HG03064 (cell line): ENCODE results near the gene ARHGEF11.
"Not testable (repeated sequence)": the region's sequence is repeated elsewhere in the genome, so short reads cannot be mapped to it uniquely, and the experiment has no call there.

Experiments used
- ATAC-seq: cut with Tn5 transposase; IDR thresholded peaks from one replicate; pipeline ENCODE4 v1.9.1; 2021; ENCODE audit warnings: low read depth; ENCODE audit not compliant: unreplicated experiment

ARHGEF11 gene

DNA sequence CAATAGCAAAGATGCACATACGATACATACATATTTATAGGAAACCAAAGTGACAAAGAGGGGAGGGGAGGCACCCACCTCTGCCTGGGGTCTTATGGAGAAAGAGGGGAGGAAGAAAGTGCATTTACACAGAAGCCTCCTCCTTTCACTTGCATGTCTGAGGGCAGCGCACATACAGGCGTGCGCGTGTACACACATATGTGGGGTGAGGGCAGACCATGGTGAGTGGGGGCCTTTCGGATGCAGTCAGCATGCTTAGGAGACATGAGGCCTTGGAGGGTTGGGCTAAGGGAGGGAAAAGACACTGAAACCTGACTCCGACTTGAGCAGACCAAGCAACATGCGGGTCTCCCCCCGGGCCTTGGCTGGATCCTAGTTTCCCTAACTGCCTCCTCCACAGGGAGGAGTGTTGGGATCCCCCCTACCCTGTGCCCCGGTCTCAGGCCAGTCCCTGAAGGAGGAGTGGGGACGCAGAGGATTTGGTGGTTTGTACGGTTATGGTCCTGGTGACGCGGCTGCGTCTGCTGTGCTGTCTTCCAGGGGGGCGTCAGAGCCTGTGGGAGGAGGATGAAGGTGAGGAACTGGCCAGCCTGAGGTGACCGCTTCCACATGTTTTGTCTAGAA lies 109.9 kb downstream of the ARHGEF11 start:
- ATAC-seq = no peak

DNA sequence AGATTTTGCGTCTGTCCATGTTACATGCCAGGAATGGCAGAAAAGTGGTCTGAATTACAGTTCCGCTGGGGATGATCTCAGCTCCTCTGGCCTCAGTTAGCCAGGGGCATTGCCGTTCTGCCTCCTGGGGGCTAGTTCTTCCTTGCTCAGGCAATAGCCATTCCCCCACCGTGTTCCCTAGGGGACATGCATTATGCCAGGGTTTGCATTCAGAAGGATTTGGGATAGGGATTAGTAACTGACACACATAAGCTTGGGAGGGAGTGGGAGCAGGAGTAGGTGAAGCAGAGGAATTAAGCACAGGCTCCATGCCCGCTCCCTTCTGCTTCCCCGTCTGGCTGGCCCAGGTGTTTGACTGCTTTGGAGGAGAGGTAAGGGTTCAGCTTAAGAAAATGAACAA lies 112.4 kb downstream of the ARHGEF11 start:
- ATAC-seq = no peak

DNA sequence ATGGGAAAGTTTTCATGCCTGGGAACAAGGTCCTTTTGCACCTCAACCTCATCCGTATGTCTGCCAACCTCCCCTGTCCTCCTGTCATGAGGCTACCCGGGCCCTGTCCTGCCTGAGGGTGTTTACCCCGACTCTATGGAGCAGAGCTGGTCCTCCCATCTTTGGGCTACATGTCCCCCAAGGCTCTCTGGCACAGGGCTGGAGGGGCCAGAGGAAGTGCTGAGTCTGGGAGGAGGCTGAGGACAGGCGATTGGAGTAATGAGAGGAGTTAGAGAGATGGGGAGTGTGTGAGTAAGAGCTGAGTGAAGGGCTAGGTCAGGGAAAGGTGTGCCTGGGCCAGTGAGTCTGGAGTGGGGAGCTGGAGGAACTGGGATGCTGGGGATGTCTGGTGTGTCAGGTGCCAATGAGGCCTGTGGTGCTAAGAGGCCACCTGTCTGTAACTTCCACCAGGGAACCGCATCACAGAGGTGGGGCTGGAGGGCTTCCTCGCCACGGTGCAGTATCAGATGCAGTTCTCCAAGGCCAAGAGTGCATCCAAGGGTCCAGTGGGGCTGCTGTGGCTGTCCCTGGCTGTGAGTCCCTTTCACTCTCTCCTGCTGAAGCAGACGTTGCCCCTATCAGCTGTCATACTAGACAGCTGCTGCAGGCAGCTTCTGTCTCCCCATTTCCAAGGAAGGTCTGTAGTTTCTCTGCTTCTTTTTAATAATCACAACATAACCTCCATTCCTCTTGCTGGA lies 113.4 kb downstream of the ARHGEF11 start:
- no peak for ATAC-seq

DNA sequence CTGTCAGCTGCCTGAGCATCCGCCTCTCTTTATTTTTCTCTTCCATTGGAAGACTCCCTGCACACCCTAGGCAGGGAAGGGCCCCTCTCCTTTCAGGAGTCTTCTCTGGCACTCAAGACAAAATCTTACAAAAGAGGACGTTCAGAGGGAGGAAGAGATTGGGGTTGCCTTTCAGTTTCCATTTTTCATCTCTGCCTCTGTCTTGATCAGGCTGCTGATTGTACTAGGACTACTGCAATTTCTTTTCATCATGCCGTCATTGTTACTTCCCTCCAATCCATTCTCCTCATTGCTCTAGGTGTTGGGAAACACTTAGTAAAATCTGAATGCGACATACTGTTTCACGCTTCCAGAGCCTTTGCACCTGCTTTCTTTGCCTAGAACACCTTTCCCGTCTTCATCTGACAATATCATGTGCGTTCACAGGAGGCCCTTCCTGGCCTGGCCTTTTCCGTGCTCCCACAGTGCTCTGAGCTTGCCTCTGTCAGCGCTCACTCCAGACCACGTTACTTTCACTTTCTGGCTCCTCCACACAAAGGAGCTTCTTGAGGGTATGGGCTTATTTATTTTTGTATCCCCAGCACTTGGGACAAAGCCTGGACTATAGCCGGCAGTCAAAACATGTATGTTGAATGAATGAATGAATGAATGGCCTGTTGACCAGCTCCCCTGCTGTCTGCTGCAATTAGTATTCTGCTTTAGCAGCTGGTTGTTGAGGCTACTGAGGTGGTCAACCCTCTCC lies 114.2 kb downstream of the ARHGEF11 start:
- ATAC-seq = no peak

DNA sequence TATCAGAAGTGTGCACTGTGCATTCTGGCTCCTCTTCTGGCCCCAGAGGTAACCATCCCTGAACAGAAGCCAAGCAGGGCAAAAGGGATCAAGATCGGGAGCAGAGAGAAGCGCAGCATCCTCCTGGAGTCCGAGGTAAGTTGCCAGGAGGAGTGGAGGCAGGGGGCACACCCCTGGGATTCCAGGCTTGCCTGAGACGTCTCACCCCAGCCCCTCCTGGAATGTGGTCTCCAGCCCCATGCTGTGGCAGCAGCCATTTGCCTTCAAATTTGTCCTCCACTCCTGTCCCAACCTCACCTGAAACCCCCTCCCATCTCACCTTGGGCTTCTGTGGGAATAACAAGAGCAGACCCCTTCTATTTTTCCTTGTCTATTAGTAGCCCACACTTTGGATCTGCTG lies 115.1 kb downstream of the ARHGEF11 start:
- no peak for ATAC-seq

DNA sequence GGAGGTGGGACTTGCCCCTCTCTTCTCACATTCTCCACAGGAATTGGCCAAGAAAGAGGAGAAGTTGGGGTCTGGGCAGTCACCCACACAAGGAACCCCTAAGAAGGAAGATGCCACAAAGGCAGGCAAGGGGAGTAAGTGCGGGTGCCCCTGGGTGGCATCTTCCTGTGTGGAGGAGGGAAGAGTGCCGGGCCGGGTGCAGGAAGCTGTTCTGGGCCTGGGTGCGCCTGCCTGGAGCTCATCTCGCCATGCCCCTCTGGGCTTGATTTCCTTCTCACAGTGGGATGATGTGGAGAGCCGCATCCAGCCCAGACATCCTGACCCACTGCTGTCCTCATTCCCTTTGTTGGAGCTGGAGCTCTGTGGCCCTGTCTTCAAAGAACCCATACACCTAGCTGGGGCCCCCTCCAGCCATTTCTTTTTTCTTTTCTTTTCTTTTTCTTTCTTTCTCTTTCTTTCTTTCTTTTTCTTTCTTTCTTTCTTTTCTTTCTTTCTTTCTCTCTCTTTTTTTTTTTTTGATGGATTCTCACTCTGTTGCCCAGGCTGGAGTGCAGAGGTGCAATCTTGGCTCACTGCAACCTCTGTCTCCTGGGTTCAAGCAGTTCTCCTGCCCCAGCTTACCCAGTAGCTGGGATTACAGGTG lies 115.8 kb downstream of the ARHGEF11 start:
- no peak for ATAC-seq

DNA sequence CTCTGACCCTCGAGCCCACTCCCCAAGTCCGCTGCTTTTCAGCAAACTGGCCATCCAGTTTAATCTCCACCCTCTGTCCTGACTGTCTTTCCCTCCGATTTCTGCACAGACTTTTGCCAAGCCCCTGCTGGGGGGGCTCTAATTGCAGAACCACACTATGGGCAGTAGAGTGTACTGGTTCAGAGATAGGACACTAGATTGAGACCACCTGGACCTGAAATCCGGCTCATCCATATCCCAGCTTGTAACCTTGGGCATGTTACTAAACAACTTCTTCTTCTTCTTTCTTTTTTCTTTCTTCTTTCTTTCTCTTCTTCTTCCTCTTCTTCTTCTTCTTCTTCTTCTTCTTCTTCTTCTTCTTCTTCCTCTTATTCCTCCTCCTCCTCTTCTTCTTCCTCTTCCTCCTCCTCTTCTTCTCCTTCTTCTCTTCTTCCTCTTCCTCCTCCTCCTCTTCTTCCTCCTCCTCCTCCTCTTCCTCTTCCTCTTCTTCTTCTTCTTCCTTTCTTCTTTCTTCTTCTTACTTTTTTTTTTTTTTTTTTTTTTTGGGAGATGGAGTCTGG lies 117.4 kb downstream of the ARHGEF11 start:
- no peak for ATAC-seq

DNA sequence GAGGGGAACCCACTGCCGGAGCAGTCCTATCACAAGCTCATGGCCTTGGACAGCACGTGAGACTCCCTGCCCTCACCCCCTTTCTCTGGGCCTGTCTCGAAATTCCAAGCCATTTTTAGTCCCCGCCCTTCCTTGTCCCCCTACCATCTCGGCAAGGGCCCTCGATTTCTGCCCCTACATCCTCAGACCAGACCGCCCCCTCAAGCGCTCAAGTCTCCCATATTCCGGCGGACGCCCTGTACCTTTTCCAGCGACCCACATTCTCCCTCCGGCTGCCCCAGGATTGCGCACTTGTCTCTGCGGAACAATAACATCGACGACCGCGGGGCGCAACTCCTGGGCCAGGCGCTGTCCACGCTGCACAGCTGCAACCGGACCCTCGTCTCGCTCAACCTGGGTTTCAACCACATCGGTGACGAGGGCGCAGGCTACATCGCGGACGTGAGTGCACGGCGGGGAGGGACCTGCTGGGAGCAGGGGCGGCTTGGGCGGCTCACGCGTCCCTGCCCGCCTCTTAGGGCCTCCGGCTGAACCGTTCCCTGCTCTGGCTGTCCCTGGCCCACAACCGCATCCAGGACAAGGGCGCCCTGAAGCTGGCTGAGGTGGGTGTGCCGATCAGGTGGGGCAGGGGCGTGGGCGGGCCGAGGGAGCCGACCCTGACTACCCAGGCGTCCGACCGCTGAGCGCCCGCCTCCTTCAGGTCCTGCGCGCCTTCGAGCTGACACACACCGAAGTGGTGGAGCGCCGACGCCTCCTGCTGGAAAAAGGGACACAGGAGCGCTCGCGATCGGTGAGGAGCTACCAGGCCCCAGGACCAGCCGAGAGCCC lies 118.1 kb downstream of the ARHGEF11 start:
- ATAC-seq = no peak

DNA sequence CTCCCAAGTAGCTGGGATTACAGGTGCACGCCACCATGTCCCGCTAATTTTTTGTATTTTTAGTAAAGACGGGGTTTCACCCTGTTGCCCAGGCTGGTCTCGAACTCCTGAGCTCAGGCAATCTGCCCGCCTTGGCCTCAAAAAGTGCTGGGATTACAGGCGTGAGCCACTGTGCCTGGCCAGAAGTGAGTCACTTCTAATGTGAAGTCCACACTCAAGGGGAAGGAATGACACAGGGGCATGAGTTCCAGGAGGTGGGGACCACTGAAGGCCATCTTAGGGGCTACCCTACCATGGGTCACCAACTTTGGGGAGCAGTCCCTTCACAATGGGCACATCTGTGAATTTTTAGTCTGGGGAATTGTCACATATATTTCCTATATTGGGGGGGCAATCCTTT lies 118.8 kb downstream of the ARHGEF11 start:
- not testable (repeated sequence) for ATAC-seq

DNA sequence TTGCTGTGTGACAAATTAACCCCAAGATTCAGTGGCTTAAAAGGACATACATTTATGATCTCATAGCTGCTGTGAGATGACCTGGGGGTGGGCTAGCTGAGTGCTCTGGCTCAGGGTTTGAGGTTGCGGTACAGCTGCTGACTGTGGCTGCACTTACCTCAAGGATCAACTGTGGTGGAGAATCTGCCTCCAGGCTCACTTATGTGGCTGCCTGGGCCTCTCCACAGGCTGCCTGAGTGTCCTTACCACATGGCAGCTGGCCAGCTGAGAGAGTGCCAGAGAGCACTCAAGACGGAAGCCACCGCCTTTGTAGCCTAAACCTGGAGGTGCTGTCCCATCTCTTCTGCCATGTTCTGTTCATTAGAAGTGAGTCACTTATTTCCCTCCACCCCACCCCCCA lies 119.4 kb downstream of the ARHGEF11 start:
- no peak for ATAC-seq

DNA sequence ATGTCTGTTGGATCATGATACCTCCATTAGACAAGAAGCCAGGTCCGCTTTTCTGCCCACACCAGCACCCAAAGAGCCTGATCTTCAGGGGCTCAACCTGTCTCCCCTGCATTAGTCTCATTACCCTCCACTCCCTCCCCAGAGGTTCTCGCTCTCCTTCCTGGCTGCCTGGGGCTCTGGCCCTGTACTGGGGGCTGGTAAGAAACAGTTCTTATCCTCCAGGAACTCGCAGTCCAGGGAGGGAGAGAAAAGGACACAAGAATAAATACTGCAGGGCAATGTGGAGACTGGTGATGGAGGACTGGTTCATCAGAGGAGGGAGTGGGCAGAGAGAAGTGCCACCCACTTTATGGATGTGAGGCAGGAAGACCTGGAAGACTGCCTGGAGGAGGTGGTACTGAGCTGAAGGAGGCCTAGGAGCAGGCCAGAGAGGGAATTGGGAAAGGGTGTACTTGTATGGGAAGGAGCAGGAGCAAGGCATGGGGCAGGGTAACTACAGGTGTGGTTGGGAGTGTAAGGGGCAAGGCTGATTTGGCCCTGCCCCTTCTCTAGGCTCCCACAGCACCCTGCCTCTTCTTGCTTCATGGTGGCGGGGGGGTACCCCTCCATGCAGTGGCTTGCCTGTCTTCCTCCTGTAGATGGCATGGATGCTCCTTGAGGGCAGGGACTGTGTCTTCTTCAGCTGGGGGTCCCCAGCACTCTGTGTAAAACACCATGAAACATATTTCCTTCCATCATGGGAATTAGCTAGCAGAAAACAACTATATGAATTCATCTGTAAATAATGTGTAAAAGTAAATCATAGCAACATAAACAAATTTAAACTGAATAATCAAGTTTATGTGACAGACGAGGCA lies 120.2 kb downstream of the ARHGEF11 start:
- ATAC-seq = no peak

DNA sequence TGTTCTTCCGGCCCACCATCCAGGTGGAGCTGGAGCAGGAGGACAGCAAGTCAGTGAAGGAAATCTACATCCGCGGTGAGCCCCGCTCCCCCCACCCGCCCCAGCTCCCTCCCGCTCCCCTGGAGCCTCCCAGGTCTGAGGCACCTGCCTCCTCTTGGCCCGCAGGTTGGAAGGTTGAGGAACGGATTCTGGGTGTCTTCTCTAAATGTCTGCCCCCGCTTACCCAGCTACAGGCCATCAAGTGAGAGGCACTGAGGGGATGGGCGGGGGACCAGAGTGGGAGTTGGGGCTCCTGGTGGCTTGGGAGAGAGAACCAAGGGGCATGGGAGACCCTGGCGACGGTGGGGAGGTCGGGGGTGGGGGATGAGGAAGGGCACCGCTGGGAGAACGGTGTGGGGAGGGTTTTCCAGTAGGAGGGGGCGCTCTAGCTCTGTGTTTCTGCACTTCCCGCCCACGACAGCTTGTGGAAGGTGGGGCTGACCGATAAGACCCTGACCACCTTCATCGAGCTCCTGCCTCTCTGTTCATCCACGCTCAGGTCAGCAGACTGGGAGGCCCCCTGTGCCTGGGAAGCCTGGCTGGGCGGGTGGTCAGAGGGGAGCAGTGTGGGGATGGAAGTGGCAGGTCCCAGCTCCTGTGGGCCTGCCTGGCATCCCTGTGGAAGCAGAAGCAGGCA lies 120.9 kb downstream of the ARHGEF11 start:
- no peak for ATAC-seq

DNA sequence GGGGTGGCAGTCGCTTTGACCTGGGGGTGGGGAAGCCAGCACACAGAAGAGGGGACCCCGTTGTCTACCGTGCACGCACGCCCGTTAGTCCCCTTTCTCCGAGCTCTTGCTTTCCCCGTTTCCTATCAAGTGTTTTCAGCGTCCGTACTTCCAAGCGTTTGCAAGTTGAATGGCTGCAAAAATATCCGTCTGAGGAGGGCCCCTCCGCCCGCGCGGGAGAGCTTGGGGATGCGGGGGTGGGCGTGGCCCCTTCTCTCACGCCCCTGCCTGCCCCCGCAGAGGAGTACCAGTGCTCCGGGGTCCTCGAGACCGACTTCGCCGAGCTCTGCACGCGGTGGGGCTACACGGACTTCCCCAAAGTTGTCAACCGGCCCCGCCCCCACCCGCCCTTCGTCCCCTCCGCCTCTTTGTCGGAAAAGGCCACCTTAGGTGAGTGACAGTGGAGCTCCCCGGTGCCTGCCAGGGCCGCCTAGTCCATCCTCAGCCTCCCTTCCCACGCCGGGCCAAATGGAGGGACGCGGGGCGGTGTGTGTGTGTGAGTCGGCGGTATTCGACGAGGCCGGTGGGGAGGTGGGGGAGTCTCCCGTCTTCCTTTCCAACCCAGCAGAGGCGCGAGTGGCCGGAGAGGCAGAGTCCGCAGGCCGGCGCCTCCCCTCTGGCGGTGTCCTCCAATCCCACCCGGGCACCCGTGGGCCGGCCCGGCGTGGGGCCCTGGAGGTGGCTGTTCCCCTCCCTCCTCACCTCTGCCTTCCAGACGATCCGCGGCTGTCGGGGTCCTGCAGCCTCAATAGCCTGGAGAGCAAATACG lies 121.7 kb downstream of the ARHGEF11 start:
- ATAC-seq = no peak

DNA sequence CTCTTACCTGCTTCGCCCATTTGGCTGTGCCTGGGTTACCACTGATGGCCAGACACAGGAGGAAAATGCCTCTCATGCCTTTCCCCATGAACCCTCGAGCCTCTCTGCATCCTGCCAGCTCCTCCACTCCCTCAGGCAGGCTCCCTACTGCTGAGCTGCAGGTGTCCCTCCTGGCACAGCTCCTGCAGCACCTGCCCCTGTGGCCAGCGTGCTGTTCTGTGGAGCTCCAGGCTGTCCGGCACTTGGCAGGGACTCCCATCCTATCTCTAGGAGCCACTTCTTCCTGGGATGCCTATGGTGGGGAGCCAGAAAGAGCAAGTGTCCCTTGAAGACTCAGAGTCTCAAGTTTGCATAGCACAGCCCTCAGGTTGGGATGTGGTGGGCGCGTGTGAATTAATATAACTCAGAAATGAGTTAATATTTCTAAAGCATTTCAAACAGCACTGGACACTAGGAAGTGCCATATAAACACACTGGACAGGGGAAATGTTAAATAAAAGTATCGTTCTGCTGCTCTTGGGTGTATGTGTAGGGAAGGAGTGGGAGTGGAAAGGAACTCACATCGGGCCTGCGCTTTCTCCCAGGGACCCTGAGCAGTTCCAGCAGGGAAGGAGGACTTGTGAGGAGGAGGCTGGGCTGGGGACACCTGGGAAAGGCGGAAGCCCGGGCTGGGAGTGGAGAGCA lies 122.4 kb downstream of the ARHGEF11 start:
- no peak for ATAC-seq

DNA sequence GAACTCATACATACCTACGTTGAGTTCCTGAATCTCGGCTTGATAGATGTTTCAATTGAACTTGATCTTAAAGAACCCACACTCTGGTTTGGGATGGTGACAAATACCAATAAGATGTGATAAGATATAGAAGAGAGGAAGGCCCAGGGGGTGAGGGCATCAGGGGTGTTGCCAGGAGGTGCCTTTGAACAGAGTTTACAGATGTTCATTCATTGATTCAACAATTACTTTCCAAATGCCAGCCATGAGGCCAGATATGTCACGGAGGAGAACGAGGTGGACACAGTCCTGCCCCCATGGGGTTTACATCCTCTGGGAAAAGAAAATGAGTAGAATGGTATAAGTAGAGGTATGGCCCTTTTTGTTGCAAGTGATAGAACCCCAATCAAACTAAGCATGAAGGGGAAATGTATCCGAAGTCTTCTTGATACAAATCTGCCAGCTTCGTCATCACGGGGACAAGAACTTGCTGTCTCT lies 124.5 kb downstream of the ARHGEF11 start:
- ATAC-seq = no peak

DNA sequence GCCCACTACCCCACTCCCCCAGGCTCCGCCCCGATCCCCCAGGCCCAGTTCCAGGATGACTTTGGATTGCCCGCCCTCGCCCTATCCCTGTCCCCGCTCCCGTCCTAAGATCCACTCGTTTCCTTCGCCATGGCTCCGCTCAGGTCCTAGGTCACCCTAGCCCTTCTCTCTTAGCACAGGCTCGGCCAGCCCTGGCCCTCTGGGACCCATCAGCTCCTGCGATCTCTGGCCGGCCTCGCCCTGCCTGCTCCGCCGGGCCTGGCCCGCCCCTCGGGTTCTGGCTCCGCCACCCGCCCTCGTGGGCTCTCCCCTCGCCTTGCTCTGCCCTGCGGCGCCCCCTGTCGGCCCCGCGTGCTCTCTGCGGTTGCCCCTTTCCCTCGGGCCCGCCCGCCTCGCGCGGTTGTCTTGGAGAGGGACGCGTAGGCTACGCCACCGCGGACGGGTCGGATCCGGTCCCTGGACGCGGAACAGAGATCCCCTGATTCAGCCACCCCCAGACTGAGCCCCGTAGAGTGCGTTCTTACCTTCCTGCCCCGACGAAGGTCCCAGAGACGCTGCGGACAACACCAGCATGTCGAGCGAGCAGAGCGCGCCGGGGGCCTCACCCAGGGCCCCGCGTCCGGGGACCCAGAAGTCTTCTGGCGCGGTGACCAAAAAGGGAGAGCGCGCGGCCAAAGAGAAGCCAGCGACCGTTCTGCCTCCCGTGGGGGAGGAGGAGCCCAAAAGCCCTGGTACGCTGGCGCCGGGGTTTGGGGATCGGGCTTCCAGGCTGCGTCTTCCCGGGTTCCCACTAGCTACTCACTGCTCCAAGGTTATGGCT lies 125.1 kb downstream of the ARHGEF11 start, which contains the start of gene LRRC71:
LRRC71 (plus strand) TSS at position 400 of the 820 bp plus-strand sequence; CDS start at position 572, 172 bp downstream.
- no peak for ATAC-seq
